ENCODE results near the gene TBC1D14.

DNA sequence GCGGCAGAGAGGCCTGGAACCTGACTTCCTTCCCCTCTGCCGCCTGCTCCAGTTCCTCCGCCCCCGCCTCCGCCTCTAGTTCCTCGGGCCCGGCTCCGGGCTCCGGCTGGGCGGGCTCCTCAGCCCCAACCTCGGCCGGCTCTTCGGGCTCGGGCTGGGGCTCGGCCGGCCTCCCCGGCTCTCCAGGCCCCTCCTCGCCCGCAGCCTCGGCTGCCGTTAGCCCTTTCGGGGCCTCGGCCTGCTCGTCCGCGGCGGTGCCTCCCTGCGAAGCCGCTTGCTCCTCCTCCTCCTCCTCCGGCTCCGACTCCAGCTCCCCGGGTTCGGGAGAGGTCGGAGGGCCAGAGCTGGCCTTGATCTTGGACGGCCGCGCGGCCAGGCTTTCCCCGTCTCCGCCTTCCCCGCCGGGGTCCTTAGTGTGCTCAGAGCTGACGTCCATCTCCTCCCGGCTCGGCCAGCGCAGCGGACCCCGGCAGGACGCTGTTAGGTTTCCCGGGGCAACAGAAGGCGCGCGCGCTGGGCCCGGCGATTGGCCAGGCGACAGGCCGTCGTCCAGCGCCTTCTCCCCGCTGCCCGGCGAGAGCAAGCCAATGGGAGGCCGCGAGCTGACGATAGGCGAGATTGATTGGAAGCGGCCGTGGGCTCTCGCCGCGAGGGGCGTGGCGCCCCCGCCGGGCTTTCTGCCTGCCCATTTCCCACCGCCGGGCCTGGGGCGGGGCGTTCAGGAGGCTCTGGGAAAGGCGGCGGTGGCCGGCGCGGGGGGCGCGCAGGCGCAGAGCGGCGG is 133.1 kb downstream of the TBC1D14 start:
- TF ChIP-seq POLR2A (IDR thresholded peaks at IDR 0.05) (peak in 1 of 2 donors; percentile 34), CTCF (IDR thresholded peaks at IDR 0.05) (peak in 11 of 12 donors; percentile 17 to 60 (median 47))

All from heart left ventricle (tissue), 13 donors.